ENCODE measurements around the gene PTPRK. TPM values are rescaled to one million over a fixed set of nuclear protein-coding genes. Genes with fewer than 3 reads are reported as not detected.

PTPRK gene
- total RNA-seq, 1 donor from 2014 or later: 48.4 TPM

DNA sequence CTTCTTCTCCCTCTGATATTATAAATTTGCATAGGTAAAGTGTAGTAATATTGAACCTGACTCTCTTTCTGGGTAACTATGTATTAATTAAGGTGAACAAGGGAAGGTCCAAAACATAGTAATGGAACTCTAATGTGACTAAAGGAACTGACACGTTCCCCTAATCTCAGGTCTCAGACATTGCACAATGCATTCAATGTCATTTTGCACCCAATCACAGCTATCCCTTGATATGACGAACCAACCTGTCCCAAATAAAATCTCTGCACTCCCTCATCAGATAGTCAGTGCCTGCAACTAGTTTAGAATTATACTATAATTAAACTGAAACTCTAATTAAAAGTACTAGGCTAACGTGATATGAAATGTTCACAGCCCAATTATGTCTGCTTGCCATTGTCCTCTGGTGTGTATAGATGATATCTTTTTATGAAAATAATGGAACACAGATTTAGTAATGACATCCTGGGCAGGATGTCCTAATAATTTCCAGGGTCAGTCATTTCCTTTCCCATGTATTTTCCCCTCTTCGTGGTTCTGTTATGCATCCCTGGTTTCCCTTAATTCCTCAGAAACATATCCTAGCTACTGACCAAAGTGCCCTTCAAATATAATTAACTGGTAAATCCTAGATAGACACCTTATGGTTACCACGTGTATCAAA lies 36.8 kb downstream of the PTPRK start:
- Histone ChIP-seq H3K4me3 (ENCODE audit: low read depth, low read length) (no peak overlapping the region), H3K36me3 (ENCODE audit: control insufficient read depth, insufficient read depth, low read length) (no peaks in the 10 kb centered on the region), H3K27me3 (ENCODE audit: control insufficient read depth, insufficient read depth, low read length) (no peaks in the 10 kb centered on the region)
- TF ChIP-seq, protein P1, sequence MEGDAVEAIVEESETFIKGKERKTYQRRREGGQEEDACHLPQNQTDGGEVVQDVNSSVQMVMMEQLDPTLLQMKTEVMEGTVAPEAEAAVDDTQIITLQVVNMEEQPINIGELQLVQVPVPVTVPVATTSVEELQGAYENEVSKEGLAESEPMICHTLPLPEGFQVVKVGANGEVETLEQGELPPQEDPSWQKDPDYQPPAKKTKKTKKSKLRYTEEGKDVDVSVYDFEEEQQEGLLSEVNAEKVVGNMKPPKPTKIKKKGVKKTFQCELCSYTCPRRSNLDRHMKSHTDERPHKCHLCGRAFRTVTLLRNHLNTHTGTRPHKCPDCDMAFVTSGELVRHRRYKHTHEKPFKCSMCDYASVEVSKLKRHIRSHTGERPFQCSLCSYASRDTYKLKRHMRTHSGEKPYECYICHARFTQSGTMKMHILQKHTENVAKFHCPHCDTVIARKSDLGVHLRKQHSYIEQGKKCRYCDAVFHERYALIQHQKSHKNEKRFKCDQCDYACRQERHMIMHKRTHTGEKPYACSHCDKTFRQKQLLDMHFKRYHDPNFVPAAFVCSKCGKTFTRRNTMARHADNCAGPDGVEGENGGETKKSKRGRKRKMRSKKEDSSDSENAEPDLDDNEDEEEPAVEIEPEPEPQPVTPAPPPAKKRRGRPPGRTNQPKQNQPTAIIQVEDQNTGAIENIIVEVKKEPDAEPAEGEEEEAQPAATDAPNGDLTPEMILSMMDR (IDR thresholded peaks at IDR 0.05; ENCODE audit: insufficient read depth, low read length, severe bottlenecking): no peak
- FAIRE-seq (no peak), DNase-seq (ENCODE audit: low read depth) (no peak)

DNA sequence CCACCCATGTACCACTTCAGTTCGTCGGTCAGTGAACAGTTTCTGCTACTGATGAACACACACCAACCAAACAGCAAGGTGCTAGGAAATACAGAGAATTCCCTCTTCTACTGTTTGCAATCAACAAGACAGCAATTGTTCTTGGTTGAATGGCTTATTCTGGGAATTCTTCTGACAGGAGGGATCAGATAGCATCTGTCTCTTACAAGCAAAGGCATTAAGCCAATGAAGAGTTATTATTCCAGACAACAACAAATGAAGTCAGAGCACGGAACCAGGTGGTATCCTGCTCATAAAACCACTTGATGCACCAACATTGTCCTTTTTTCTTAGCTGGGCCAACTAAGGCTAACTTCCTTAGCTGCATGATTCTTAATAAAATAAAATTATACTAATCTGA lies 37.8 kb downstream of the PTPRK start:
- H3K27me3 ChIP-seq (ENCODE audit: control insufficient read depth, insufficient read depth, low read length): no peaks in the 10 kb centered on the region
- FAIRE-seq (peak; percentile 36), DNase-seq (ENCODE audit: low read depth) (no peak)
- TF ChIP-seq, protein P1 (IDR thresholded peaks at IDR 0.05; ENCODE audit: insufficient read depth, low read length, severe bottlenecking): no peak
- H3K4me3 ChIP-seq (ENCODE audit: low read depth, low read length): no peak overlapping the region
- no peaks in the 10 kb centered on the region for H3K36me3 ChIP-seq (ENCODE audit: control insufficient read depth, insufficient read depth, low read length)

DNA sequence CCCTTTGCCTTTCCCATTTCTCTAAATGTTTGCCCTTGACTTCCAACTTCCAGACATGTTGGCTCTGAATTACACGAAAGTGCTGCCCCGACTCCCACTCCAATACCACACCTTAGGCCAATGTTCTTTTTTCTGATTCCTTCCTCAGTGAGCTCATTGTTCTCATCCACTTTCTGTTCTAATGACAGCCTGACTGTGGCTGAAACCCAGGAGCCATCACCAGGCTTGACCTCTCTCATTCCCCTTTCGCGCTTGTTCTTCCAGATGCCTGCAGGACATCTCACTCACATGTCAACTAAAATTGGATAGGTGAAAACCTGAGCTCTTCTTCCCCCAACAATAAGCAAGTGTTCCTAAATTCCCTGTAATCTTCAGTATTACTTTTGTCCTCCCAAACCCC lies 40.4 kb downstream of the PTPRK start:
- FAIRE-seq (peak; percentile 47), DNase-seq (ENCODE audit: low read depth) (no peak)
- TF ChIP-seq, protein P1 (IDR thresholded peaks at IDR 0.05; ENCODE audit: insufficient read depth, low read length, severe bottlenecking): no peak
- no peaks in the 10 kb centered on the region for H3K36me3 ChIP-seq (ENCODE audit: control insufficient read depth, insufficient read depth, low read length)
- no peak overlapping the region for H3K4me3 ChIP-seq (ENCODE audit: low read depth, low read length)
- H3K27me3 ChIP-seq (ENCODE audit: control insufficient read depth, insufficient read depth, low read length): no peaks in the 10 kb centered on the region

- H3K4me3 ChIP-seq (ENCODE audit: low read depth, low read length): no peak overlapping the region
- no peaks in the 10 kb centered on the region for H3K27me3 ChIP-seq (ENCODE audit: control insufficient read depth, insufficient read depth, low read length)
- DNase-seq (ENCODE audit: low read depth): no peak
- no peak for FAIRE-seq
- H3K36me3 ChIP-seq (ENCODE audit: control insufficient read depth, insufficient read depth, low read length): no peaks in the 10 kb centered on the region
- TF ChIP-seq, protein P1 (IDR thresholded peaks at IDR 0.05; ENCODE audit: insufficient read depth, low read length, severe bottlenecking): no peak
These were observed 41.2 kb downstream of the PTPRK start for GRCh38 chr6:128479048-128479666.

- Histone ChIP-seq H3K27me3 (ENCODE audit: control insufficient read depth, insufficient read depth, low read length) (no peaks in the 10 kb centered on the region), H3K36me3 (ENCODE audit: control insufficient read depth, insufficient read depth, low read length) (no peaks in the 10 kb centered on the region), H3K4me3 (ENCODE audit: low read depth, low read length) (no peak overlapping the region)
- TF ChIP-seq, protein P1 (IDR thresholded peaks at IDR 0.05; ENCODE audit: insufficient read depth, low read length, severe bottlenecking): no peak
- DNase-seq (ENCODE audit: low read depth): peak; percentile 26
- FAIRE-seq: no peak
These were observed 42.0 kb downstream of the PTPRK start for GRCh38 chr6:128478230-128479047.

Measured in bronchial epithelial cell (primary cell).